SK-N-SH (cell line): Measurements from ENCODE around the gene APOBEC2. TPM values are rescaled to one million over a fixed set of nuclear protein-coding genes. Genes with fewer than 3 reads are reported as not detected.

ENCODE experiments used
- CTCF ChIA-PET: fragments of 300-600, 350-600 bp; formaldehyde crosslinking; extraction: SDS; loops from one replicate; lab custom pipeline; 2021; lab: Yijun Ruan, JAX
- POLR2A ChIA-PET: fragments of 350-600 bp; sonication (Branson Sonifier 250); formaldehyde crosslinking; extraction: SDS; loops from one replicate; lab custom pipeline; 2020; ENCODE audit warnings: antibody characterized with exemption, inconsistent platforms; lab: Yijun Ruan, JAX
- DNase-seq: peaks from one replicate; pipeline ENCODE4 v3.0.0; 2012
- H2AFZ ChIP-seq: fragments of 200-600 bp; sonication (generic); 2 replicates; pipeline ENCODE4 v1.8.1; 2016; ENCODE audit warnings: antibody characterized with exemption, mild to moderate bottlenecking, low read depth
- H3F3A ChIP-seq: fragments of 200-600 bp; sonication (generic); replicated peaks from 2 replicates; pipeline ENCODE3; 2016; ENCODE audit warnings: antibody characterized with exemption, mild to moderate bottlenecking; ENCODE audit not compliant: insufficient read depth
- H3K27ac ChIP-seq, 2 experiments: fragments of 200-500 bp in 1 of 2; fragments of 200-600 bp in 1 of 2; sonication (Bioruptor generic) in 1 of 2; sonication (generic), shearing (Covaris generic) in 1 of 2; 2 replicates each; pipeline versions ENCODE4 v1.5.1 to v1.6.1; 2014 to 2016; ENCODE audit warnings: low read depth in 2 of 2, inconsistent platforms in 1 of 2, low read length in 1 of 2, mild to moderate bottlenecking in 1 of 2, mixed read lengths in 1 of 2
- H3K27me3 ChIP-seq: fragments of 200-600 bp; sonication (generic), shearing (Covaris generic); 2 replicates; pipeline ENCODE4 v1.6.1; 2016; ENCODE audit warnings: mixed run types; ENCODE audit not compliant: insufficient read depth
- H3K36me3 ChIP-seq, 2 experiments: fragments of 200-500 bp in 1 of 2; fragments of 200-600 bp in 1 of 2; sonication (Bioruptor generic) in 1 of 2; sonication (generic) in 1 of 2; replicated peaks in 1 of 2; 2 replicates each; pipeline versions ENCODE3 to v1.5.1; 2014 to 2016; ENCODE audit warnings: low read length in 1 of 2, mild to moderate bottlenecking in 1 of 2; ENCODE audit not compliant: insufficient read depth in 2 of 2, control insufficient read depth in 1 of 2
- H3K4me1 ChIP-seq, 2 experiments: fragments of 200-500 bp in 1 of 2; fragments of 200-600 bp in 1 of 2; sonication (Bioruptor generic) in 1 of 2; sonication (generic), shearing (Covaris generic) in 1 of 2; 2 replicates each; pipeline versions ENCODE4 v1.5.1 to v1.6.1; 2014 to 2016; ENCODE audit warnings: low read depth in 1 of 2, low read length in 1 of 2, mixed run types in 1 of 2; ENCODE audit not compliant: insufficient read depth in 2 of 2, control insufficient read depth in 1 of 2
- H3K4me2 ChIP-seq: fragments of 200-600 bp; sonication (generic), shearing (Covaris generic); 2 replicates; pipeline ENCODE4 v1.6.1; 2017; ENCODE audit warnings: mixed run types
- H3K4me3 ChIP-seq, 2 experiments: fragments of 200-500 bp in 1 of 2; fragments of 200-600 bp in 1 of 2; sonication (Bioruptor generic) in 1 of 2; sonication (generic), shearing (Covaris generic) in 1 of 2; 2 replicates each; pipeline versions ENCODE4 v1.5.1 to v1.8.1; 2014 to 2016; ENCODE audit warnings: low read depth in 2 of 2, inconsistent platforms in 1 of 2, low read length in 1 of 2, mild to moderate bottlenecking in 1 of 2, mixed read lengths in 1 of 2, moderate library complexity in 1 of 2
- H3K79me2 ChIP-seq: fragments of 200-600 bp; sonication (generic); 2 replicates; pipeline ENCODE4 v1.8.1; 2017; ENCODE audit warnings: mild to moderate bottlenecking; ENCODE audit not compliant: insufficient read depth
- H3K9ac ChIP-seq: fragments of 200-600 bp; sonication (generic); 2 replicates; pipeline ENCODE4 v1.6.1; 2017; ENCODE audit warnings: mixed run types
- H3K9me2 ChIP-seq: fragments of 200-600 bp; sonication (generic); 2 replicates; pipeline ENCODE4 v1.6.1; 2017; ENCODE audit warnings: mixed run types
- H3K9me3 ChIP-seq: fragments of 200-600 bp; sonication (generic); 2 replicates; pipeline ENCODE4 v1.6.1; 2017; ENCODE audit warnings: mixed run types, mild to moderate bottlenecking, moderate library complexity
- H4K20me1 ChIP-seq: fragments of 200-600 bp; sonication (generic); 2 replicates; pipeline ENCODE4 v1.6.1; 2017; ENCODE audit warnings: mild to moderate bottlenecking, mixed run types; ENCODE audit not compliant: insufficient read depth
- EP300 ChIP-seq, 2 experiments: IDR thresholded peaks; 2 replicates each; pipeline versions ENCODE4 v1.4.0 to v1.6.1; 2012; ENCODE audit warnings: borderline replicate concordance in 1 of 2, low read depth in 1 of 2, low read length in 1 of 2
- EZH2phosphoT487 ChIP-seq: fragments of 200-600 bp; sonication (generic); IDR thresholded peaks from 2 replicates; pipeline ENCODE4 v1.6.1; 2017; ENCODE audit warnings: low read depth, mixed run types, mild to moderate bottlenecking, antibody characterized with exemption, moderate library complexity, borderline replicate concordance
- FOSL2 ChIP-seq: IDR thresholded peaks from 2 replicates; pipeline ENCODE4 v1.4.0; 2012; ENCODE audit warnings: low read depth, mild to moderate bottlenecking, moderate library complexity, borderline replicate concordance
- GATA2 ChIP-seq: sonication (generic); formaldehyde crosslinking; IDR thresholded peaks from 2 replicates; pipeline ENCODE4 v1.5.0; 2020; ENCODE audit warnings: mild to moderate bottlenecking, missing genetic modification reagents
- MXI1 ChIP-seq: IDR thresholded peaks from 2 replicates; pipeline ENCODE4 v1.6.1; 2012; ENCODE audit warnings: mild to moderate bottlenecking, low read depth, low read length, improper control_type of control experiment
- SIN3A ChIP-seq: IDR thresholded peaks from 2 replicates; pipeline ENCODE4 v1.6.1; 2012; ENCODE audit warnings: low read depth, mild to moderate bottlenecking, low read length, moderate library complexity, borderline replicate concordance
- TEAD4 ChIP-seq: IDR thresholded peaks from 2 replicates; pipeline ENCODE4 v1.4.0; 2012; ENCODE audit warnings: mild to moderate bottlenecking, borderline replicate concordance; ENCODE audit not compliant: insufficient read depth
- WGBS: methylation state at CpG from one replicate; pipeline ENCODE4 v1.1.6; 2017; ENCODE audit warnings: low lambda C conversion rate; 5-methylcytosine and 5-hydroxymethylcytosine counted together
- polyA plus RNA-seq, 3 experiments: library from polyadenylated mRNA; depleted of rRNA; stranded (reverse); fragments of >200 nt; gene quantifications; 2 replicates each; pipeline ENCODE4 v1.2.3, GENCODE V29; 2012
- TF ChIP-seq, protein P1 (sequence below): IDR thresholded peaks from 2 replicates; pipeline ENCODE4 v1.6.1; 2012; ENCODE audit warnings: mild to moderate bottlenecking, low read depth, low read length, moderate library complexity
- TF ChIP-seq, protein P2 (sequence below): fragments of 150-350 bp; IDR thresholded peaks from 2 replicates; pipeline ENCODE4 v1.6.1; 2017; ENCODE audit warnings: antibody characterized with exemption, low read length, low read depth, borderline replicate concordance
- TF ChIP-seq, protein P3 (sequence below): IDR thresholded peaks from 2 replicates; pipeline ENCODE4; 2012
- TF ChIP-seq, protein P4 (sequence below): IDR thresholded peaks from 2 replicates; pipeline ENCODE4 v1.4.0; 2012; ENCODE audit warnings: low read depth, borderline replicate concordance

The APOBEC2 gene
- polyA plus RNA-seq, 1 of the 3 experiments (the other 2 are of a cell fraction), result not detected

DNA sequence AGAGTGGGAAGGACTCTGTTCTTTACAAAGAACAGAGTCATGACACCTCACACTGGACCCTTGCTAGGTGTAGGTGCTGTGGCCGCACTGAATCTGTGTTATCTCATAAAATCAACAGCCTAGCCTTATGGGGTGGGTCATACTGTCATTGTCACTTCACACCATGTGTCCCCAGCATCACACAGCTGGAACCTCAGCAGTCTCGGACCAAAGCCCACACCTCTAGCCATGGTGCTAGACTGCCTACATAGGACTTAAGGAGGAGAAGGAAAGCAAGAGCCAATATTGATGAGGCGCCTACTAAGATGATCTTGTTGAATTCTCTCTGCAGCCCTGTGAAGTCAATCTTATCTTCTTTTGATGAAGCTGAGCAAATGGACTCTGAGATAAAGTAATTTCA, 45.0 kb upstream of the APOBEC2 start:
- H3K4me1 ChIP-seq, result no peaks in the 10 kb centered on the region
- no peak for TF ChIP-seq EZH2phosphoT487
- TF ChIP-seq, protein P1, sequence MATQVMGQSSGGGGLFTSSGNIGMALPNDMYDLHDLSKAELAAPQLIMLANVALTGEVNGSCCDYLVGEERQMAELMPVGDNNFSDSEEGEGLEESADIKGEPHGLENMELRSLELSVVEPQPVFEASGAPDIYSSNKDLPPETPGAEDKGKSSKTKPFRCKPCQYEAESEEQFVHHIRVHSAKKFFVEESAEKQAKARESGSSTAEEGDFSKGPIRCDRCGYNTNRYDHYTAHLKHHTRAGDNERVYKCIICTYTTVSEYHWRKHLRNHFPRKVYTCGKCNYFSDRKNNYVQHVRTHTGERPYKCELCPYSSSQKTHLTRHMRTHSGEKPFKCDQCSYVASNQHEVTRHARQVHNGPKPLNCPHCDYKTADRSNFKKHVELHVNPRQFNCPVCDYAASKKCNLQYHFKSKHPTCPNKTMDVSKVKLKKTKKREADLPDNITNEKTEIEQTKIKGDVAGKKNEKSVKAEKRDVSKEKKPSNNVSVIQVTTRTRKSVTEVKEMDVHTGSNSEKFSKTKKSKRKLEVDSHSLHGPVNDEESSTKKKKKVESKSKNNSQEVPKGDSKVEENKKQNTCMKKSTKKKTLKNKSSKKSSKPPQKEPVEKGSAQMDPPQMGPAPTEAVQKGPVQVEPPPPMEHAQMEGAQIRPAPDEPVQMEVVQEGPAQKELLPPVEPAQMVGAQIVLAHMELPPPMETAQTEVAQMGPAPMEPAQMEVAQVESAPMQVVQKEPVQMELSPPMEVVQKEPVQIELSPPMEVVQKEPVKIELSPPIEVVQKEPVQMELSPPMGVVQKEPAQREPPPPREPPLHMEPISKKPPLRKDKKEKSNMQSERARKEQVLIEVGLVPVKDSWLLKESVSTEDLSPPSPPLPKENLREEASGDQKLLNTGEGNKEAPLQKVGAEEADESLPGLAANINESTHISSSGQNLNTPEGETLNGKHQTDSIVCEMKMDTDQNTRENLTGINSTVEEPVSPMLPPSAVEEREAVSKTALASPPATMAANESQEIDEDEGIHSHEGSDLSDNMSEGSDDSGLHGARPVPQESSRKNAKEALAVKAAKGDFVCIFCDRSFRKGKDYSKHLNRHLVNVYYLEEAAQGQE, result no peak
- no peaks in the 10 kb centered on the region for H3F3A ChIP-seq
- no peaks in the 10 kb centered on the region for H3K79me2 ChIP-seq
- no peaks in the 10 kb centered on the region for H3K9me3 ChIP-seq
- H4K20me1 ChIP-seq, result no peaks in the 10 kb centered on the region
- no peak overlapping the region for H3K4me2 ChIP-seq
- ChIA-PET POLR2A (no interaction called here), CTCF (interaction anchor here (1.0 to 2.3 kb wide), 3 partner anchors 11 to 61 kb away, joined by 3 to 15 read pairs (median 5); no protein-coding TSS in a partner anchor)
- DNase-seq, result no peak
- WGBS, result 79% methylated on average over 2 of the region's 3 CpGs
- H2AFZ ChIP-seq, result no peak overlapping the region
- no peak overlapping the region for H3K27ac ChIP-seq
- no peaks in the 10 kb centered on the region for H3K36me3 ChIP-seq
- H3K27me3 ChIP-seq, result no peaks in the 10 kb centered on the region; the same call in 1 of the 2 replicates
- no peak overlapping the region for H3K9ac ChIP-seq
- H3K9me2 ChIP-seq, result no peaks in the 10 kb centered on the region
- no peak overlapping the region for H3K4me3 ChIP-seq

DNA sequence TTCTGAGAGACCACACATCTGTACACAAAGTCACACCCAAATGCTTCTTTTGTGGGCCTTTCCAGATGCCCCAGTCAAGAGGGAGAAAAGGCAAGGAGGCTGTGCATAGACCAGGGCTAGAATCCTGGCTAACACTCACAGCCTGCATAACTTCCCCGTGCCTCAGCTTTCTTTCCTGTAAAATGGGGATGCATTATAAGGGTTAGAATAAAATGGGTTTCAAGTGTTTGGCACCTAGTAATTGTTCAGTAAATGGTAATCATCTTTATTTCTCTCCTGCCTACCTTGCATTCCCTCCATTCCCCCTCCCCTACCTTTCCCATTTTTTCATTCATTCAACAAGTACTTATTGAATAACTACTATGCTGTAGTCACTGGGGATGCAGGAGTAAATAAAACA, 43.3 kb upstream of the APOBEC2 start:
- CTCF ChIA-PET, result interaction anchor here (2.3 kb wide), 1 partner anchor 18 kb away, joined by 15 read pairs; no protein-coding TSS in a partner anchor
- DNase-seq, result no peak
- no peaks in the 10 kb centered on the region for H3K79me2 ChIP-seq
- H3K36me3 ChIP-seq, result no peaks in the 10 kb centered on the region
- 100% methylated on average over 1 of the region's 1 CpG for whole genome bisulfite sequencing
- H3F3A ChIP-seq, result no peaks in the 10 kb centered on the region
- H3K9ac ChIP-seq, result no peak overlapping the region
- H4K20me1 ChIP-seq, result no peaks in the 10 kb centered on the region
- TF ChIP-seq EZH2phosphoT487 (no peak), TEAD4 (no peak), FOSL2 (no peak), GATA2 (no peak), MXI1 (no peak), EP300 (IDR thresholded peaks at IDR 0.05; ENCODE audit: borderline replicate concordance in 1 of 2, low read depth in 1 of 2, low read length in 1 of 2) (no peak), SIN3A (no peak)
- TF ChIP-seq, protein P2, sequence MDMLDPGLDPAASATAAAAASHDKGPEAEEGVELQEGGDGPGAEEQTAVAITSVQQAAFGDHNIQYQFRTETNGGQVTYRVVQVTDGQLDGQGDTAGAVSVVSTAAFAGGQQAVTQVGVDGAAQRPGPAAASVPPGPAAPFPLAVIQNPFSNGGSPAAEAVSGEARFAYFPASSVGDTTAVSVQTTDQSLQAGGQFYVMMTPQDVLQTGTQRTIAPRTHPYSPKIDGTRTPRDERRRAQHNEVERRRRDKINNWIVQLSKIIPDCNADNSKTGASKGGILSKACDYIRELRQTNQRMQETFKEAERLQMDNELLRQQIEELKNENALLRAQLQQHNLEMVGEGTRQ, result no peak
- TF ChIP-seq, protein P3, sequence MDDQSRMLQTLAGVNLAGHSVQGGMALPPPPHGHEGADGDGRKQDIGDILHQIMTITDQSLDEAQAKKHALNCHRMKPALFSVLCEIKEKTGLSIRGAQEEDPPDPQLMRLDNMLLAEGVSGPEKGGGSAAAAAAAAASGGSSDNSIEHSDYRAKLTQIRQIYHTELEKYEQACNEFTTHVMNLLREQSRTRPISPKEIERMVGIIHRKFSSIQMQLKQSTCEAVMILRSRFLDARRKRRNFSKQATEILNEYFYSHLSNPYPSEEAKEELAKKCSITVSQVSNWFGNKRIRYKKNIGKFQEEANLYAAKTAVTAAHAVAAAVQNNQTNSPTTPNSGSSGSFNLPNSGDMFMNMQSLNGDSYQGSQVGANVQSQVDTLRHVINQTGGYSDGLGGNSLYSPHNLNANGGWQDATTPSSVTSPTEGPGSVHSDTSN, result no peak
- TF ChIP-seq, protein P4, sequence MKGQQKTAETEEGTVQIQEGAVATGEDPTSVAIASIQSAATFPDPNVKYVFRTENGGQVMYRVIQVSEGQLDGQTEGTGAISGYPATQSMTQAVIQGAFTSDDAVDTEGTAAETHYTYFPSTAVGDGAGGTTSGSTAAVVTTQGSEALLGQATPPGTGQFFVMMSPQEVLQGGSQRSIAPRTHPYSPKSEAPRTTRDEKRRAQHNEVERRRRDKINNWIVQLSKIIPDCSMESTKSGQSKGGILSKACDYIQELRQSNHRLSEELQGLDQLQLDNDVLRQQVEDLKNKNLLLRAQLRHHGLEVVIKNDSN, result no peak
- TF ChIP-seq, protein P1, result no peak
- POLR2A ChIA-PET, result no interaction called here
- no peaks in the 10 kb centered on the region; the same call in 1 of the 2 replicates for H3K27me3 ChIP-seq
- H3K9me2 ChIP-seq, result no peaks in the 10 kb centered on the region
- H3K4me3 ChIP-seq, result no peak overlapping the region
- no peak overlapping the region for H2AFZ ChIP-seq
- H3K4me1 ChIP-seq, result no peaks in the 10 kb centered on the region
- H3K9me3 ChIP-seq, result no peaks in the 10 kb centered on the region
- no peak overlapping the region for H3K27ac ChIP-seq
- H3K4me2 ChIP-seq, result no peak overlapping the region
